HG03103 (cell line): ENCODE data around the gene MAG.

ENCODE experiments used
- ATAC-seq: cut with Tn5 transposase; IDR thresholded peaks from one replicate; pipeline ENCODE4 v1.9.1; 2021; ENCODE audit warnings: low read depth; ENCODE audit not compliant: unreplicated experiment

Gene MAG

DNA sequence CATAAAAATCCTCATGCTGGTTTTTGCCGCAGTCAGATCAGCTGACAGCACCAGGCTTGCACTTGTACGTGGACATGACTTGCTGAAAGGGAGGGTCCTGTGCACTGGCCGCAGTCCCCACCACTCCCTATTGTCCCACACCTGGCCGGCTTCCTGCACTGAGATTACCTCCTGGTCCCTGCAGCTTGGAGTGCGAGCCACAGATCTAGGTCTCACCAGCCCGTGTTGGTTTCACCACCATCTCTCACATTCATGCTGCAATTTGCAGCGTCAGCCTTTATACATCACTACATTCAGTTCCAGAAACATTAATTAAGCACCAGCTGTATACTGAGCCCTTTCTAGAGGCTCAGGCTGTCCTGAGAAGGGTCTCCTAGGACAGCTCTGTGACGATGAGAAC lies 22.1 kb downstream of the MAG start:
- no peak for ATAC-seq

DNA sequence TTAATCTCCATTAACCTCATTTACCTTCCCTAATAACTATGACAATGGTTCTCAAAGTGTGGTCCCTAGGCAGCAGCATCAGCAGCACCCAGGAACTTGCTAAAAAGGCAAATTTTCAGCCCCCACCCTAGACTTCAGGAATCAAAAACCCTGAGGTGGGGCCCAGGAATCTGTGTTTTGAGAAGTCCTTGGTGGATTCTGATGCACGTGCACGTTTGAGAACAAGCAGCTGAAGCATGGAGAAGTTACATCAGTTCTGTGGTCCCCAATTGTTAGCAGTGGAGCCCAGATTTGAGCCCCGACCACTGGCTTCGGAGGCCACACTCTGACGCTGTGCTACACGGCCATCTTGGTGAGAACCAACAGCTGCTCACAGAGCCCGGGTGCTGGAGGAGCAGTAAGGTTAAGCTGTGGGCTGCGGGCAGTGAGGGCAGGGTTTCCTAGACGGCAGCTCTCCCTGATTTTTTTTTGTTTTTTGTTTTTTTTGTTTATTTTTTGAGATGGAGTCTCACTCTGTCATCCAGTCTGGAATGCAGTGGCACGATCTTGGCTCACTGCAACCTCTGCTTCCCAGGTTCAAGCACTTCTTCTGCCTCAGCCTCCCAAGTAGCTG lies 23.0 kb downstream of the MAG start:
- no peak for ATAC-seq

- no peak for ATAC-seq
Measured at GRCh38 chr19:35315883-35316282, 23.9 kb downstream of the MAG start.

- no peak for ATAC-seq
Measured at GRCh38 chr19:35316560-35316959, 24.6 kb downstream of the MAG start.

GRCh38 chr19:35317464-35318043 lies 25.6 kb downstream of the MAG start:
- ATAC-seq: no peak

DNA sequence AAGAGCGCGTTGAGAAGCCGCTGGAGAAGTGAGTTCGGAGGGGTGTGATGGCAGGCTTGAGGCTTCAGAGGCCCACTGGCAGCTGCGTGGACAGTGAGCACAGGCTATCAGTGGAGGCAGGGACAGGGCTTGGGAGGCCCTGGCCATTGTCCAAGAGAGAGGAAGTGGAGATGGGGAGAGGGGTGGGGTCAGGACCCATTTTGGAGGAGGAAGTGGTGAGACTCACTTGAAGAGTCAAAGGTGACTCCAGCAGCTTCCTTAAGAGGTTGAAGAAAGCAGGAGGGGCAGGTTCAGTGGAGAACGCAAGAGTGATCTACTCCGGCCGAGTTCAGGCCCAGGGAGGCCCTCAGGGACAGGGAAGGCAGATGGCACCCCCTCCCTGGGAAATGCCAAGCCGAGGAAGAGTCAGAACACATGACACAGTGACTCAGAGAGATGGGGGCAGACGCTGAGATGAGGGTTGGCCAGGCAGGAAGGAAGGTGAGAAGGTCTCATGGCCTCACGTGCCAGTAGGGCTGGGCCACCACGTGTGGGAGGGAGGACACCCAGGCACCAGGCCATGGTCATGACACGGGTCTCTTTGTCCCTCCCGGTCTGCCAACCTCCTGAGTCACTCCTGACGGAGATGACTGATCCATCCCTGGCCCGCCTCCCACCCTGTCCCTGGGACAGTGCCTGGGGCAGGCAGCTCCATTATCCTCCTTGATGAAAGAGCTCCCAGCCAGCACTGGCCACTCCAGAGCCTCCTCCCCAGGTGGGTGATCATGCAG lies 26.9 kb downstream of the MAG start:
- no peak for ATAC-seq

GRCh38 chr19:35320065-35320713 lies 28.2 kb downstream of the MAG start:
- no peak for ATAC-seq

DNA sequence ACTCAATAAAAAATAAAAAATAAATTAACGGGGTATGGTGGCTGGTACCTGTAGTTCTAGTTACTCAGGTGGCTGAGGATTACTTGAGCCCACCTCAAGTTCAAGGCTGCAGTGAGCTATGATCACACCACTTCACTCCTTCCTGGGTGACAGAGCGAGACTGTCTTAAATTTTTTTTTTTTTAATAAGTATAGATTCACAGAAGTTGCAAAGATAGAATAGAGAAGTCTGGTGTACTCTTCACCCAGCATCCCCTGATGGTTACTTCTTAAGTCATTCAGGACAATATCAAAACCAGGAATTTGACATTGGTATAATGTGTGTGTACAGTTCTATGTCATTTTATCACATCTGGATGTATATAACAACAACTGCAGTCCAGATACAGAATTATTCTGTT lies 29.3 kb downstream of the MAG start:
- no peak for ATAC-seq

DNA sequence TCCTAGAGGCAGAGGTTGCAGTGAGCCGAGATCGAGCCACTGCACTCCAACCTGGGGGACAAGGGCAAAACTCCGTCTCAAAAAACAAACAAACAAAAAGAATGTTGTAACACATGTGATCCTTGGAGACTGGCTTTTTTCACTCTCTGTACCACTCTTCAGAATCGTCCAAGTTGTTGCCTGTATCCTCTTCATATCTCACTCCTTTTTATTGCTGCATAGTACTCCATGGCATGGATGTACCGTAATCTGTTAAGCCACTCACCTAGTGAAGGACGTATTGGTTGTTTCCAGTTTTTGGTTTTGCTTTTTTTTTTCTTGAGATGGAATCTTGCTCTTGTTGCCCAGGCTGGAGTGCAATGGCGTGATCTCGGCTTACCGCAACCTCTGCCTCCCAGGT lies 30.1 kb downstream of the MAG start:
- no peak for ATAC-seq

- no peak for ATAC-seq
Measured at GRCh38 chr19:35327642-35328041, 35.7 kb downstream of the MAG start.

DNA sequence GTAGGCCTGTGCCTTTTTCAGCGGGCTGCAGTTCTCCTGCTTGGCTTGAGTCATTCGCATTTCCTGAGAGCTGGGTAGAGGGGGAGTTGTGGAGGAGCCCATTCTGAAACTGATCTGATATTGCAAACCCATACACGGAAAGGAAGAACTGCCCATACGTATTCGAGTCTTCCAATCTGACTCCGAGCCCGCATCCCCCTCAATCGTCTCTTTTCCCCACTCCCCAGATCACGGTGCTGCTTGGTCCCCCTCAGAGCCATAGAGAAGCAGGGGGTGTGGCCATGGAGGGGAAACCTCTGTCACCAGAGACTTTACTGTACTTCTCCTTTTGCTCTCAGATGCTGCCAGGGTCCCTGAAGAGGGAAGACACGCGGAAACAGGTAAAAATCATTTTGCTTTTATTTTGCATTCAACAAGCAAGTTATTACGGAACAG lies 36.9 kb downstream of the MAG start, which contains the start of gene CD22:
CD22 (plus strand) TSS at position 337 of the 435 bp plus-strand sequence. CDS start 2,854 bp downstream, outside the sequence.
- ATAC-seq: no peak

DNA sequence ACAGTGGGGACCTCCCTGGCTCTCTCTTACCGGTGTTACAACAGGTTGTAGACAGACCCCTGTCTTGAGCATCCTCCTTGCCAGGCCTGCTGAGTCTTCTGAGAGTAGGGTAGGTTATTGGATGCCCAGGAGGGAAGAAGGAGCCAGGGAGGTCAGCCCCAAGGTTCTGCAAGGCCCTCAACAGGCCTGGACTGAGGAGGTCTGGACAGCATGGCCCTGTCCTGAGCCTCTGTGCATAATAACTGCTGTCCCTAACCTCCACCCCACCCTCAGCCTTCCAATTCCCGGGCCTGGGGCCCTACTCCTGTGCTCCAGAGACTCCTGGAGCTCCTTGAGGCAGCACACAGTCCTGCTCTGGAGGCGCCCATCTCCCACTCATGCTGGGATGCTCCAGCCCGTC lies 37.4 kb downstream of the MAG start:
- ATAC-seq: no peak

DNA sequence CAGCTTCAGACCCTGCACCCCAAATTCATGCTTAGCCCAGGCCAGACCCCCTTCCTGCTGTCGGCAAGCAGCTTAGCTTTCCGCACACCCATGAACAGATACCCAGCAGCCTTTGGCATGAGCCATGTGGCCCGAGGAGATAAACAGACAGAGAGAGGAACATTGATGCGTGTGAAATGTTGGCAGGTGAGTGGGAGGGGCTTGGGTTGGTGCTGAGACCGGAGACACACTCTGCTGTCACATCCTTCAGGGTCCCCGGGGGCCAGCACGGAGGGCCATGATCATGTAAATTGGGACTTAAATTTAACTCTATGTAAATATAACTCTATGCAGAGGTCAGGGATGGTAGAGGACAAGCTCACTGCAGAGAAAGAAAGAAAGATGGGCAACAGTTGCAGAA lies 38.5 kb downstream of the MAG start:
- no peak for ATAC-seq

- ATAC-seq: no peak
Measured at GRCh38 chr19:35331551-35332214, 39.7 kb downstream of the MAG start.

DNA sequence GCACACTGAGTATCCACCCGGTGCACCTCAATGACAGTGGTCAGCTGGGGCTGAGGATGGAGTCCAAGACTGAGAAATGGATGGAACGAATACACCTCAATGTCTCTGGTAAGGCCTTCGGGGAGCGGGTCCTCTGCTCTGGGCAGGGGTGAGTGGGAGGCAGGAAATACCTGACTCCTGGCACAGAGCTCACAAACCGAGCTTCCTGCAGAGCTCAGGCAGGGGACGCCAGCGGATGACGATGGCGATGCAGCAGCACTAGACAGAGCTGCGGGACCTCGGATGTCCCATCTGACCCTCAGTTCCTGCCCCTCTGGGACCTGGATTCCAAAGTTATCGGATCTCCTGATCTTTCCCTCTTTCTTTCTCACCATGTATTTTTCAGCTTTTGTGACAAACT lies 40.9 kb downstream of the MAG start:
- no peak for ATAC-seq

GRCh38 chr19:35334144-35334753 lies 42.3 kb downstream of the MAG start:
- ATAC-seq: no peak

GRCh38 chr19:35336166-35336955 lies 44.4 kb downstream of the MAG start:
- no peak for ATAC-seq

DNA sequence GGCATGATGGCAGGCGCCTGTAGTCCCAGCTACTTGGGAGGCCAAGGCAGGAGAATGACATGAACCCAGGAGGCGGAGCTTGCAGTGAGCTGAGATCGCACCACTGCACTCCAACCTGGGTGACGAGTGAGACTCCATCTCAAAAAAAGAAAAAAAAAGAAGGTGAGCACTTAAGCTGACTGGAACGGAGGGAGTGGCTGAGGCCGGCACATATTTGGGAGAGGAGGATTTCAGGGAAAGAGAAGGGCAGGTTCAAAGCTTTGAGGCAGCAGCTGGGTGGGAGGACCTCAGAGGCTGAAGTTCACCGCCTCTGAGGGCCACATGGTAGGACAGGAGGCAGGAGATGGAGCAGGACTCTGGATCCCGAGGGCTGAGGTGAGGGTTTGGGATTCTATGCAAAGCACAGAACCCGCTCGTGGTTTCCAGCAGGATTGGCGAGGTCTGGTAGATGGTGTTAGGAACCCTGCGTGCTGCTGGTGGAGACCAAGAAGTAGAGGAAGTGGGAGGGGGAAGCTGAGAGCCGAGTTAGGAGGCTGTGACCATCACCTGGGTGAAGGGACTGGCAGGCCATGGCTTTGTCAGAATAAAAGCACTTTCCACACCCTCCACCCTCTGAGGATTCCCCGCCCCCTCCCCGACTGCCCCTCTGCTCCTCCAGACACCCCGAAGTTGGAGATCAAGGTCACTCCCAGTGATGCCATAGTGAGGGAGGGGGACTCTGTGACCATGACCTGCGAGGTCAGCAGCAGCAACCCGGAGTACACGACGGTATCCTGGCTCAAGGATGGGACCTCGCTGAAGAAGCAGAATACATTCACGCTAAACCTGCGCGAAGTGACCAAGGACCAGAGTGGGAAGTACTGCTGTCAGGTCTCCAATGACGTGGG lies 45.4 kb downstream of the MAG start:
- ATAC-seq: no peak

DNA sequence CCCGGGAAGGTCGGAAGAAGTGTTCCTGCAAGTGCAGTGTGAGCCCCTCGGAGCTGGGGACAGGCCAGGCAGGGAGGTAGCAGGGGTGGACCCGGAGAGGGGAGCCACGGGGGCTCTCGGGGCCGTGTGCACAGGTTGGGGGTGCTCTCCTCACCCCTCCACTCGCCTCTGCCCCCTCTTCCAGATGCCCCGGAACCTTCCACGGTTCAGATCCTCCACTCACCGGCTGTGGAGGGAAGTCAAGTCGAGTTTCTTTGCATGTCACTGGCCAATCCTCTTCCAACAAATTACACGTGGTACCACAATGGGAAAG lies 46.0 kb downstream of the MAG start:
- no peak for ATAC-seq
